OCI-LY7 (cell line): ENCODE results near the gene FHIT. TPM values are rescaled to one million over a fixed set of nuclear protein-coding genes. Genes with fewer than 3 reads are reported as not detected.

Source experiments
- BruUV-seq: library from RNA; stranded (reverse); fragments of 400-500 nt; replicated peaks from 2 replicates; lab custom pipeline; 2021; lab: Mats Ljungman, UMichigan
- CTCF ChIA-PET: fragments of 300-600 bp; sonication (Branson Sonifier 250); formaldehyde crosslinking; loops from one replicate; lab custom pipeline; 2022; ENCODE audit warnings: antibody characterized with exemption; ENCODE audit not compliant: unreplicated experiment; lab: Charles Lee
- POLR2A ChIA-PET: fragments of 300-600 bp; sonication (Branson Sonifier 250); formaldehyde crosslinking; loops from one replicate; lab custom pipeline; 2022; ENCODE audit warnings: antibody characterized with exemption; lab: Charles Lee
- DNase-seq: peaks from one replicate; pipeline ENCODE4 v3.0.0-alpha.2; 2015; ENCODE audit warnings: low spot score
- H2AFZ ChIP-seq: fragments of 200-600 bp; sonication (generic), shearing (Covaris generic); 2 replicates; pipeline ENCODE4 v1.6.1; 2014; ENCODE audit warnings: mild to moderate bottlenecking, antibody characterized with exemption, low read length, moderate library complexity
- H3K27ac ChIP-seq: fragments of 200-600 bp; sonication (generic); 2 replicates; pipeline ENCODE4 v1.5.1; 2014; ENCODE audit warnings: mixed run types, low read depth, mild to moderate bottlenecking, moderate library complexity, low read length, inconsistent platforms; ENCODE audit not compliant: poor library complexity, severe bottlenecking
- H3K36me3 ChIP-seq: fragments of 200-600 bp; sonication (generic); 2 replicates; pipeline ENCODE4 v1.6.1; 2014; ENCODE audit warnings: mild to moderate bottlenecking, antibody characterized with exemption, low read length, moderate library complexity, mixed read lengths; ENCODE audit not compliant: insufficient read depth
- H3K4me1 ChIP-seq: fragments of 200-600 bp; sonication (generic); 2 replicates; pipeline ENCODE4 v1.5.1; 2014; ENCODE audit warnings: mild to moderate bottlenecking, low read length; ENCODE audit not compliant: insufficient read depth, poor library complexity, severe bottlenecking
- H3K4me2 ChIP-seq: fragments of 200-600 bp; sonication (generic); 2 replicates; pipeline ENCODE4 v1.6.1; 2014; ENCODE audit warnings: mild to moderate bottlenecking, low read length
- H3K4me3 ChIP-seq: fragments of 200-600 bp; sonication (generic); 2 replicates; pipeline ENCODE4 v1.5.1; 2014; ENCODE audit warnings: mild to moderate bottlenecking, low read depth, low read length; ENCODE audit not compliant: poor library complexity, severe bottlenecking
- H3K79me2 ChIP-seq: fragments of 200-600 bp; sonication (generic); 2 replicates; pipeline ENCODE4 v1.6.1; 2016; ENCODE audit warnings: low read depth, mild to moderate bottlenecking, low read length, moderate library complexity, mixed read lengths; ENCODE audit not compliant: insufficient read depth
- H3K9me2 ChIP-seq: fragments of 200-600 bp; sonication (generic); 2 replicates; pipeline ENCODE4 v1.6.1; 2016; ENCODE audit warnings: mild to moderate bottlenecking, low read length, mixed read lengths; ENCODE audit not compliant: insufficient read depth
- H3K9me3 ChIP-seq: fragments of 200-600 bp; sonication (generic); 2 replicates; pipeline ENCODE4 v1.6.1; 2014; ENCODE audit warnings: mild to moderate bottlenecking, mixed run types, low read length, mixed read lengths
- H4K20me1 ChIP-seq: fragments of 200-600 bp; sonication (generic); 2 replicates; pipeline ENCODE4 v1.6.1; 2014; ENCODE audit warnings: mild to moderate bottlenecking, antibody characterized with exemption, low read length, moderate library complexity, mixed read lengths; ENCODE audit not compliant: insufficient read depth
- EZH2phosphoT487 ChIP-seq: fragments of 200-600 bp; sonication (generic); IDR thresholded peaks from 2 replicates; pipeline ENCODE4 v1.6.1; 2018; ENCODE audit warnings: low read depth, borderline replicate concordance, mild to moderate bottlenecking, mixed run types, antibody characterized with exemption, low read length, moderate library complexity, mixed read lengths
- intact Hi-C: fragments of 100-400 bp; cut with micrococcal nuclease; formaldehyde crosslinking; loops from one replicate; pipeline ENCODE4 v1.10.0; 2022; ENCODE audit not compliant: unreplicated experiment
- total RNA-seq, 2 experiments: library from RNA; depleted of rRNA in 1 of 2; stranded (reverse); fragments of >200 nt in 1 of 2; shearing (Covaris generic) in 1 of 2; gene quantifications; 2 replicates each; pipeline ENCODE4 v1.2.3, GENCODE V29; 2014 to 2022
- TF ChIP-seq, protein P1 (sequence below): fragments of 200-600 bp; sonication (generic); conservative IDR thresholded peaks from 2 replicates; pipeline ENCODE4 v1.5.1; 2014; ENCODE audit warnings: mild to moderate bottlenecking, antibody characterized with exemption, low read length, moderate library complexity, mixed read lengths

The FHIT gene
- total RNA-seq, 2 experiments from 2014 or later, result 5.0 to 10.9 TPM

DNA sequence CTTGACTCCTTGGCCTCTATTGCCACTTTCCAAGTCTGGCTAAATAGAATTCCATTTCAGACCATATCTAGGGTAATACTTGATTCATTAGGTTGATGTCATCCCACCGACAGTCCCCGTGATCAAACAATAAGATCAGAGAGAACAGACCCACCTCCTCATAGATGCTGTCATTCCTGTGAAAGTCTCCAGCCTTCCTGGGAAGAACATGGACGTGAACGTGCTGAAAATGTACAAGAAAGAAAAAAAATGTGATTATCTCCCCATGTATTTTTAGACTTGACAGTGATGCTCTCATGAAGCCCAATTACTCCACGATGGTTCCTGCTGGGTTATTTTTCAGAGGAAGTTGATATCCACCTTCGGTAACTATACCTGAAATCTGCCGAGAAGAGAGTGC lies 1329.1 kb downstream of the FHIT start:
- ChIA-PET CTCF (no interaction called here), POLR2A (no interaction called here)
- intact Hi-C loops, result no loop called here
- no peaks in the 10 kb centered on the region for H3K4me1 ChIP-seq
- H2AFZ ChIP-seq, result no peak overlapping the region
- H3K4me2 ChIP-seq, result no peak overlapping the region
- no peaks in the 10 kb centered on the region for H3K79me2 ChIP-seq
- DNase-seq, result no peak
- H3K9me2 ChIP-seq, result no peaks in the 10 kb centered on the region
- no peak overlapping the region for H3K27ac ChIP-seq
- BruUV-seq, result no TSS peak
- TF ChIP-seq, protein P1, sequence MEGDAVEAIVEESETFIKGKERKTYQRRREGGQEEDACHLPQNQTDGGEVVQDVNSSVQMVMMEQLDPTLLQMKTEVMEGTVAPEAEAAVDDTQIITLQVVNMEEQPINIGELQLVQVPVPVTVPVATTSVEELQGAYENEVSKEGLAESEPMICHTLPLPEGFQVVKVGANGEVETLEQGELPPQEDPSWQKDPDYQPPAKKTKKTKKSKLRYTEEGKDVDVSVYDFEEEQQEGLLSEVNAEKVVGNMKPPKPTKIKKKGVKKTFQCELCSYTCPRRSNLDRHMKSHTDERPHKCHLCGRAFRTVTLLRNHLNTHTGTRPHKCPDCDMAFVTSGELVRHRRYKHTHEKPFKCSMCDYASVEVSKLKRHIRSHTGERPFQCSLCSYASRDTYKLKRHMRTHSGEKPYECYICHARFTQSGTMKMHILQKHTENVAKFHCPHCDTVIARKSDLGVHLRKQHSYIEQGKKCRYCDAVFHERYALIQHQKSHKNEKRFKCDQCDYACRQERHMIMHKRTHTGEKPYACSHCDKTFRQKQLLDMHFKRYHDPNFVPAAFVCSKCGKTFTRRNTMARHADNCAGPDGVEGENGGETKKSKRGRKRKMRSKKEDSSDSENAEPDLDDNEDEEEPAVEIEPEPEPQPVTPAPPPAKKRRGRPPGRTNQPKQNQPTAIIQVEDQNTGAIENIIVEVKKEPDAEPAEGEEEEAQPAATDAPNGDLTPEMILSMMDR, result no peak
- TF ChIP-seq EZH2phosphoT487, result no peak
- no peak overlapping the region for H3K4me3 ChIP-seq
- no peaks in the 10 kb centered on the region for H3K9me3 ChIP-seq
- no peaks in the 10 kb centered on the region for H4K20me1 ChIP-seq
- H3K36me3 ChIP-seq, result no peaks in the 10 kb centered on the region

GRCh38 chr3:59920822-59921221 lies 1330.4 kb downstream of the FHIT start:
- H3K9me3 ChIP-seq, result no peaks in the 10 kb centered on the region
- no peaks in the 10 kb centered on the region for H3K9me2 ChIP-seq
- no peak overlapping the region for H2AFZ ChIP-seq
- H3K4me2 ChIP-seq, result no peak overlapping the region
- intact Hi-C loops, result no loop called here
- CTCF ChIA-PET, result no interaction called here
- H3K27ac ChIP-seq, result no peak overlapping the region
- no peaks in the 10 kb centered on the region for H4K20me1 ChIP-seq
- no peak for DNase-seq
- POLR2A ChIA-PET, result no interaction called here
- H3K79me2 ChIP-seq, result no peaks in the 10 kb centered on the region
- no peaks in the 10 kb centered on the region for H3K4me1 ChIP-seq
- no peak overlapping the region for H3K4me3 ChIP-seq
- BruUV-seq, result no TSS peak
- no peaks in the 10 kb centered on the region for H3K36me3 ChIP-seq
- TF ChIP-seq, protein P1, result no peak
- TF ChIP-seq EZH2phosphoT487, result no peak

DNA sequence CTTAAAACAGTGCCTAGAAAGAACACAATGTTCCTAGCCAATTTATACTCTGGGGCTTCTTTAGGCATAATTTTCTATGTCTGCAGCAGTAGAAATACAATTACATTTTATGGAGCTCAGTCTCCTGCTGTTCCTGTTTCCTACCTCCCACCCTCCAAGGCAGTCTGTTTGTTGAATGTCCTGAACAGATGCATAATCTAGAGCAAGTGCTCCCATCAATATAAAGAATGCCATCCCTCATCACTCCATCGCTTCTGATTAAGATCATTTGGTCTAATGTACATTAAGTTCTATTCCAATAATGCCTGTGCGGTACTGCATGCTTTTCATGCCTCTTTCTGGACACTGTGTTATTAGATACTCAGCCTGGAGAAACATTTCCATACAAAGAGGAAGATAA lies 1331.7 kb downstream of the FHIT start:
- H3K36me3 ChIP-seq, result no peaks in the 10 kb centered on the region
- ChIA-PET POLR2A (no interaction called here), CTCF (no interaction called here)
- intact Hi-C loops, result no loop called here
- H3K4me3 ChIP-seq, result no peak overlapping the region
- no peaks in the 10 kb centered on the region for H3K4me1 ChIP-seq
- H3K27ac ChIP-seq, result no peak overlapping the region
- H3K4me2 ChIP-seq, result no peak overlapping the region
- no peaks in the 10 kb centered on the region for H3K9me2 ChIP-seq
- TF ChIP-seq, protein P1, result no peak
- no peak overlapping the region for H2AFZ ChIP-seq
- no peak for DNase-seq
- BruUV-seq, result no TSS peak
- H3K79me2 ChIP-seq, result no peaks in the 10 kb centered on the region
- H3K9me3 ChIP-seq, result no peaks in the 10 kb centered on the region
- H4K20me1 ChIP-seq, result no peaks in the 10 kb centered on the region
